A549 (cell line): Measurements from ENCODE around the gene SHANK2. TPM values are rescaled to one million over a fixed set of nuclear protein-coding genes. Genes with fewer than 3 reads are reported as not detected.

Experiments used
- ATAC-seq, 2 experiments: fragments of 200-7000 bp in 1 of 2; fragments of >200 bp in 1 of 2; cut with Nextera tagmentation in 1 of 2; cut with Tn5 transposase in 1 of 2; 3 replicates each; pipeline versions ENCODE4 v1.8.0 to v1.9.1; 2018 to 2020; ENCODE audit warnings: mild to moderate bottlenecking in 1 of 2, moderate library complexity in 1 of 2
- CTCF ChIA-PET: fragments of 300-600 bp; sonication (Branson Sonifier 250); formaldehyde crosslinking; extraction: SDS; loops from one replicate; lab custom pipeline; 2021; ENCODE audit warnings: antibody characterized with exemption, inconsistent platforms; lab: Yijun Ruan, JAX
- POLR2A ChIA-PET: fragments of 350-600 bp; formaldehyde crosslinking; extraction: SDS; loops from one replicate; lab custom pipeline; 2021; ENCODE audit warnings: antibody characterized with exemption, inconsistent platforms; lab: Yijun Ruan, JAX
- DNase-seq, 2 experiments: peaks; one replicate each; pipeline versions ENCODE4 v3.0.0 to v3.0.0-alpha.2; 2011 to 2016; ENCODE audit warnings: low read depth in 1 of 2, low spot score in 1 of 2
- FAIRE-seq: peaks from 2 replicates; lab custom pipeline; 2011; peaks lifted over from hg19 to GRCh38; lab: Jason Lieb, UNC
- H3K27ac ChIP-seq, 2 experiments: fragments of >200 bp; sonication (Bioruptor Twin); formaldehyde crosslinking; 3 replicates each; pipeline ENCODE4 v1.5.1; 2016 to 2017
- H3K4me1 ChIP-seq: fragments of >200 bp; sonication (Bioruptor Twin); formaldehyde crosslinking; 3 replicates; pipeline ENCODE4 v1.6.1; 2016
- H3K4me2 ChIP-seq: fragments of >200 bp; sonication (Bioruptor Twin); formaldehyde crosslinking; 3 replicates; pipeline ENCODE4 v1.6.1; 2016
- H3K4me3 ChIP-seq: fragments of >200 bp; sonication (Bioruptor Twin); formaldehyde crosslinking; 3 replicates; pipeline ENCODE4 v1.5.1; 2016
- H3K9me3 ChIP-seq: fragments of >200 bp; sonication (Bioruptor Twin); formaldehyde crosslinking; 3 replicates; pipeline ENCODE4 v1.6.1; 2016
- CBX2 ChIP-seq: fragments of 200-600 bp; sonication (generic); IDR thresholded peaks from 2 replicates; pipeline ENCODE4 v1.6.1; 2016; ENCODE audit warnings: low read depth, mild to moderate bottlenecking, borderline replicate concordance
- CBX8 ChIP-seq: fragments of 200-600 bp; sonication (generic); IDR thresholded peaks from 2 replicates; pipeline ENCODE4 v1.6.1; 2016
- CEBPB ChIP-seq, 2 experiments: fragments of >200 bp in 1 of 2; sonication (Bioruptor Twin) in 1 of 2; formaldehyde crosslinking in 1 of 2; IDR thresholded peaks; 2 replicates each; pipeline ENCODE4 v1.6.1; 2012 to 2016
- CHD4 ChIP-seq: fragments of 200-600 bp; sonication (generic); IDR thresholded peaks from 2 replicates; pipeline ENCODE4 v1.6.1; 2016; ENCODE audit warnings: antibody characterized with exemption, mild to moderate bottlenecking, borderline replicate concordance
- EP300 ChIP-seq, 2 experiments: fragments of >200 bp; sonication (Bioruptor Twin); formaldehyde crosslinking; IDR thresholded peaks; 2 replicates in 1 of 2; 3 replicates in 1 of 2; pipeline ENCODE4 v1.6.1; 2016 to 2017
- ESRRA ChIP-seq: fragments of 150-350 bp; IDR thresholded peaks from 2 replicates; pipeline ENCODE4 v1.6.1; 2014; ENCODE audit warnings: mild to moderate bottlenecking, low read length, borderline replicate concordance
- FOSB ChIP-seq: fragments of 250-450 bp; sonication (Bioruptor Pico); IDR thresholded peaks from 2 replicates; pipeline ENCODE4 v1.5.0; 2020; ENCODE audit warnings: mild to moderate bottlenecking, moderate library complexity
- FOSL2 ChIP-seq, 2 experiments: fragments of 450-650 bp in 1 of 2; fragments of >200 bp in 1 of 2; sonication (Bioruptor Twin) in 1 of 2; formaldehyde crosslinking; IDR thresholded peaks; 2 replicates each; pipeline versions ENCODE4 v1.5.0 to v1.6.1; 2016 to 2020; ENCODE audit warnings: mild to moderate bottlenecking in 1 of 2, moderate library complexity in 1 of 2
- FOXS1 ChIP-seq: fragments of 250-450 bp; sonication (Bioruptor Pico); IDR thresholded peaks from 2 replicates; pipeline ENCODE4 v1.5.0; 2020; ENCODE audit warnings: mild to moderate bottlenecking, moderate library complexity
- HEYL ChIP-seq: fragments of 250-450 bp; sonication (Bioruptor Pico); IDR thresholded peaks from 2 replicates; pipeline ENCODE4 v1.8.0; 2021; ENCODE audit warnings: mild to moderate bottlenecking, moderate library complexity
- HOXA7 ChIP-seq: fragments of 250-450 bp; sonication (Bioruptor Pico); IDR thresholded peaks from 2 replicates; pipeline ENCODE4 v1.5.0; 2020; ENCODE audit warnings: mild to moderate bottlenecking, moderate library complexity
- JUNB ChIP-seq: fragments of >200 bp; sonication (Bioruptor Twin); formaldehyde crosslinking; IDR thresholded peaks from 2 replicates; pipeline ENCODE4 v1.6.1; 2016
- KDM1A ChIP-seq: fragments of 200-600 bp; sonication (generic); IDR thresholded peaks from 2 replicates; pipeline ENCODE4 v1.6.1; 2016; ENCODE audit warnings: low read depth, mild to moderate bottlenecking
- MYC ChIP-seq: IDR thresholded peaks from 2 replicates; pipeline ENCODE4 v1.6.1; 2012; ENCODE audit warnings: mild to moderate bottlenecking, inconsistent platforms, low read length, improper control_type of control experiment, borderline replicate concordance
- NR3C1 ChIP-seq: fragments of >200 bp; sonication (Bioruptor Twin); formaldehyde crosslinking; IDR thresholded peaks from 3 replicates; pipeline ENCODE4 v1.6.1; 2017
- POLR2AphosphoS2 ChIP-seq: conservative IDR thresholded peaks from 2 replicates; pipeline ENCODE4 v1.6.1; 2012; ENCODE audit warnings: low read length, improper control_type of control experiment, inconsistent platforms
- RAD21 ChIP-seq, 2 experiments: fragments of >200 bp in 1 of 2; sonication (Bioruptor Twin) in 1 of 2; formaldehyde crosslinking in 1 of 2; IDR thresholded peaks in 1 of 2; conservative IDR thresholded peaks in 1 of 2; 2 replicates in 1 of 2; 3 replicates in 1 of 2; pipeline ENCODE4 v1.6.1; 2012 to 2018; ENCODE audit warnings: inconsistent platforms in 1 of 2
- RARB ChIP-seq: fragments of 250-450 bp; sonication (Bioruptor Pico); IDR thresholded peaks from 2 replicates; pipeline ENCODE4 v1.8.0; 2021; ENCODE audit warnings: mild to moderate bottlenecking, moderate library complexity
- RFX5 ChIP-seq: fragments of 450-650 bp; IDR thresholded peaks from 2 replicates; pipeline ENCODE4 v1.7.1; 2014; ENCODE audit warnings: antibody characterized with exemption, mild to moderate bottlenecking, moderate library complexity
- RNF2 ChIP-seq: fragments of 200-600 bp; sonication (generic); IDR thresholded peaks from 2 replicates; pipeline ENCODE4 v1.6.1; 2016; ENCODE audit warnings: low read depth, mild to moderate bottlenecking, antibody characterized with exemption, moderate library complexity, borderline replicate concordance
- SMC3 ChIP-seq: fragments of >200 bp; sonication (Bioruptor Twin); formaldehyde crosslinking; IDR thresholded peaks from 3 replicates; pipeline ENCODE4 v1.6.1; 2018; ENCODE audit warnings: inconsistent platforms
- TFCP2L1 ChIP-seq: fragments of 250-450 bp; sonication (Bioruptor Pico); IDR thresholded peaks from 2 replicates; pipeline ENCODE4 v1.5.0; 2021; ENCODE audit warnings: mild to moderate bottlenecking
- TP53 ChIP-seq: fragments of 250-450 bp; sonication (Bioruptor Pico); IDR thresholded peaks from 2 replicates; pipeline ENCODE4 v1.5.0; 2021; ENCODE audit warnings: mild to moderate bottlenecking, moderate library complexity
- ZC3H11A ChIP-seq: fragments of 450-650 bp; IDR thresholded peaks from 2 replicates; pipeline ENCODE4 v1.6.1; 2014; ENCODE audit warnings: antibody characterized with exemption, mild to moderate bottlenecking
- ZFP36 ChIP-seq: fragments of 450-650 bp; IDR thresholded peaks from 2 replicates; pipeline ENCODE4 v1.6.1; 2014; ENCODE audit warnings: borderline replicate concordance; ENCODE audit not compliant: partially characterized antibody
- ZSCAN20 ChIP-seq: fragments of 250-450 bp; sonication (Bioruptor Pico); IDR thresholded peaks from 2 replicates; pipeline ENCODE4 v1.8.0; 2022; ENCODE audit warnings: mild to moderate bottlenecking, moderate library complexity
- WGBS: methylation state at CpG from one replicate; pipeline ENCODE4 v1.1.6; 2017; ENCODE audit errors: missing lambda C conversion rate; 5-methylcytosine and 5-hydroxymethylcytosine counted together
- polyA plus RNA-seq, 4 experiments: library from polyadenylated mRNA; depleted of rRNA in 3 of 4; stranded (reverse); fragments of >200 nt; fragmentation: RNase III in 1 of 4; extraction: RNeasy Plus Mini Kit Qiagen cat#74134 plus additional on column Dnase treatment in 1 of 4; gene quantifications; 2 replicates in 3 of 4; 3 replicates in 1 of 4; pipeline ENCODE4 v1.2.3, GENCODE V29; 2011 to 2017
- TF ChIP-seq, protein P1 (sequence below): IDR thresholded peaks from 2 replicates; pipeline ENCODE4 v1.6.1; 2012
- TF ChIP-seq, protein P2 (sequence below): fragments of >200 bp; sonication (Bioruptor Twin); formaldehyde crosslinking; IDR thresholded peaks from 3 replicates; pipeline ENCODE4 v1.5.1; 2016
- TF ChIP-seq, protein P3 (sequence below): fragments of 450-650 bp; IDR thresholded peaks from 2 replicates; pipeline ENCODE4 v1.6.1; 2014; ENCODE audit warnings: antibody characterized with exemption
- TF ChIP-seq, protein P4 (sequence below): fragments of >200 bp; sonication (Bioruptor Twin); formaldehyde crosslinking; IDR thresholded peaks from 2 replicates; pipeline ENCODE4 v1.6.1; 2016
- TF ChIP-seq, protein P5 (sequence below): IDR thresholded peaks from 2 replicates; pipeline ENCODE4 v1.6.1; 2012; ENCODE audit warnings: low read depth, borderline replicate concordance
- TF ChIP-seq, protein P6 (sequence below): fragments of >200 bp; sonication (Bioruptor Twin); formaldehyde crosslinking; IDR thresholded peaks from 3 replicates; pipeline ENCODE4 v1.6.1; 2016

The SHANK2 gene
- polyA plus RNA-seq, 2 of the 4 experiments (the other 2 are of a cell fraction) = 5.3 to 7.6 TPM

DNA sequence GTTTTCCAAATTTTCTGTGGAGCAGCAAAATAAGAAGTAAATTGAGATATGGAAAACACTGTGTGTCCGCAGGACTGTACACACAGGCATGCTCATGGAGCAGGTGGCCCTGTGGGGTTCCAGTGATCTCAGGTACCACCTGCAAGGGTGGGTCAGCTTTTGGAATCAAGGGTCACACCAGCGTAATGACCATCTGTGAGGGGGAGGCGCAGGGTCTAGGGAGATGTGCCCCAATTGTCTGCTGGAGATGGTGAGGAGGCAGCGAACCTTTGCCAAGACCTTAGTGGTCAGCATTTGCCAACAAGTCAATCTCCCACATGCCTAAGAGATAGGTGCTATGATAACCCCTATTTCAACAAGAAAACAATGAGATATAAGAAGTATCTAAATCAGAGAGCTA is 49.4 kb downstream of the SHANK2 start:
- no peak for ATAC-seq
- DNase-seq = no peak
- H3K9me3 ChIP-seq = no peaks in the 10 kb centered on the region
- 99% methylated on average over 4 of the region's 4 CpGs for whole genome bisulfite sequencing
- no peak overlapping the region for H3K27ac ChIP-seq
- CTCF ChIA-PET = no interaction called here
- no peak for FAIRE-seq
- H3K4me1 ChIP-seq = peaks cover 24% of the 10 kb centered on the region
- POLR2A ChIA-PET = no interaction called here
- H3K4me3 ChIP-seq = no peak overlapping the region
- TF ChIP-seq RFX5 = no peak
- no peak for TF ChIP-seq MYC
- no peak for TF ChIP-seq HEYL (CRISPR knock-in tag)
- TF ChIP-seq HOXA7 (CRISPR knock-in tag) = no peak
- no peak for TF ChIP-seq POLR2AphosphoS2
- no peak for TF ChIP-seq FOSB
- TF ChIP-seq RARB (CRISPR knock-in tag) = no peak
- TF ChIP-seq CHD4 = no peak
- TF ChIP-seq, protein P1, sequence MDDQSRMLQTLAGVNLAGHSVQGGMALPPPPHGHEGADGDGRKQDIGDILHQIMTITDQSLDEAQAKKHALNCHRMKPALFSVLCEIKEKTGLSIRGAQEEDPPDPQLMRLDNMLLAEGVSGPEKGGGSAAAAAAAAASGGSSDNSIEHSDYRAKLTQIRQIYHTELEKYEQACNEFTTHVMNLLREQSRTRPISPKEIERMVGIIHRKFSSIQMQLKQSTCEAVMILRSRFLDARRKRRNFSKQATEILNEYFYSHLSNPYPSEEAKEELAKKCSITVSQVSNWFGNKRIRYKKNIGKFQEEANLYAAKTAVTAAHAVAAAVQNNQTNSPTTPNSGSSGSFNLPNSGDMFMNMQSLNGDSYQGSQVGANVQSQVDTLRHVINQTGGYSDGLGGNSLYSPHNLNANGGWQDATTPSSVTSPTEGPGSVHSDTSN = no peak
- no peak for TF ChIP-seq KDM1A
- TF ChIP-seq, protein P2, sequence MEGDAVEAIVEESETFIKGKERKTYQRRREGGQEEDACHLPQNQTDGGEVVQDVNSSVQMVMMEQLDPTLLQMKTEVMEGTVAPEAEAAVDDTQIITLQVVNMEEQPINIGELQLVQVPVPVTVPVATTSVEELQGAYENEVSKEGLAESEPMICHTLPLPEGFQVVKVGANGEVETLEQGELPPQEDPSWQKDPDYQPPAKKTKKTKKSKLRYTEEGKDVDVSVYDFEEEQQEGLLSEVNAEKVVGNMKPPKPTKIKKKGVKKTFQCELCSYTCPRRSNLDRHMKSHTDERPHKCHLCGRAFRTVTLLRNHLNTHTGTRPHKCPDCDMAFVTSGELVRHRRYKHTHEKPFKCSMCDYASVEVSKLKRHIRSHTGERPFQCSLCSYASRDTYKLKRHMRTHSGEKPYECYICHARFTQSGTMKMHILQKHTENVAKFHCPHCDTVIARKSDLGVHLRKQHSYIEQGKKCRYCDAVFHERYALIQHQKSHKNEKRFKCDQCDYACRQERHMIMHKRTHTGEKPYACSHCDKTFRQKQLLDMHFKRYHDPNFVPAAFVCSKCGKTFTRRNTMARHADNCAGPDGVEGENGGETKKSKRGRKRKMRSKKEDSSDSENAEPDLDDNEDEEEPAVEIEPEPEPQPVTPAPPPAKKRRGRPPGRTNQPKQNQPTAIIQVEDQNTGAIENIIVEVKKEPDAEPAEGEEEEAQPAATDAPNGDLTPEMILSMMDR = no peak
- TF ChIP-seq CBX8 = no peak
- no peak for TF ChIP-seq FOSL2 (IDR thresholded peaks at IDR 0.05)
- no peak for TF ChIP-seq FOSL2 (CRISPR knock-in tag; IDR thresholded peaks at IDR 0.05)
- no peak for TF ChIP-seq ZC3H11A
- no peak for TF ChIP-seq ESRRA
- no peak for TF ChIP-seq EP300 (IDR thresholded peaks at IDR 0.05)
- TF ChIP-seq RNF2 = no peak
- TF ChIP-seq TFCP2L1 = no peak
- no peak overlapping the region for H3K4me2 ChIP-seq

DNA sequence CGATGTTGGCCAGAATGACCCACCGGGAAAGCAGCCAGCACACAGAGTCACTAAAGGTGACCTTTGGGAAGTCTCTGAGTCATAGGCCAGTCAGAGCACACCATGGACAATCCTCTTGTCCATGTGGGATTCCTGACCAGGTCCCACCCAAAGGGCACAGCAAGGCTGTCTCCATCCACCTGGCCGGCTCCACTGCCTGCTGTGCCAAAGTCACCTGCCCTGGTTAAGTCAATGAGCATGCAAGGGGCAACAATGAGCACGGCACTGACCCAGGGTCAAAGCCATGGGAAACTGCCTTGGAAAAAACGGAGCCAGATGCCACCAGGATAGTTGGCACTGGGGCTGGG is 49.8 kb downstream of the SHANK2 start:
- H3K9me3 ChIP-seq = no peaks in the 10 kb centered on the region
- ChIA-PET CTCF (no interaction called here), POLR2A (no interaction called here)
- WGBS = 72% methylated on average over 5 of the region's 5 CpGs
- peaks cover 28% of the 10 kb centered on the region for H3K4me1 ChIP-seq
- H3K27ac ChIP-seq = no peak overlapping the region
- no peak overlapping the region for H3K4me2 ChIP-seq
- ATAC-seq (no peak), DNase-seq (no peak), FAIRE-seq (no peak)
- no peak overlapping the region for H3K4me3 ChIP-seq
- TF ChIP-seq, protein P3, sequence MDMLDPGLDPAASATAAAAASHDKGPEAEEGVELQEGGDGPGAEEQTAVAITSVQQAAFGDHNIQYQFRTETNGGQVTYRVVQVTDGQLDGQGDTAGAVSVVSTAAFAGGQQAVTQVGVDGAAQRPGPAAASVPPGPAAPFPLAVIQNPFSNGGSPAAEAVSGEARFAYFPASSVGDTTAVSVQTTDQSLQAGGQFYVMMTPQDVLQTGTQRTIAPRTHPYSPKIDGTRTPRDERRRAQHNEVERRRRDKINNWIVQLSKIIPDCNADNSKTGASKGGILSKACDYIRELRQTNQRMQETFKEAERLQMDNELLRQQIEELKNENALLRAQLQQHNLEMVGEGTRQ = no peak
- TF ChIP-seq NR3C1 (no peak), FOXS1 (CRISPR knock-in tag) (no peak), TP53 (CRISPR knock-in tag) (no peak), ZFP36 (no peak), CBX2 (no peak), RAD21 (conservative IDR thresholded peaks at IDR 0.05 in 1 of 2, IDR thresholded peaks at IDR 0.05 in 1 of 2) (no peak), JUNB (no peak), ZSCAN20 (no peak), FOSL2 (IDR thresholded peaks at IDR 0.05) (no peak), FOSL2 (CRISPR knock-in tag; IDR thresholded peaks at IDR 0.05) (no peak), SMC3 (no peak), RFX5 (no peak), CEBPB (IDR thresholded peaks at IDR 0.05) (no peak)
- TF ChIP-seq, protein P4, sequence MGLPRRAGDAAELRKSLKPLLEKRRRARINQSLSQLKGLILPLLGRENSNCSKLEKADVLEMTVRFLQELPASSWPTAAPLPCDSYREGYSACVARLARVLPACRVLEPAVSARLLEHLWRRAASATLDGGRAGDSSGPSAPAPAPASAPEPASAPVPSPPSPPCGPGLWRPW = no peak
- TF ChIP-seq, protein P5, sequence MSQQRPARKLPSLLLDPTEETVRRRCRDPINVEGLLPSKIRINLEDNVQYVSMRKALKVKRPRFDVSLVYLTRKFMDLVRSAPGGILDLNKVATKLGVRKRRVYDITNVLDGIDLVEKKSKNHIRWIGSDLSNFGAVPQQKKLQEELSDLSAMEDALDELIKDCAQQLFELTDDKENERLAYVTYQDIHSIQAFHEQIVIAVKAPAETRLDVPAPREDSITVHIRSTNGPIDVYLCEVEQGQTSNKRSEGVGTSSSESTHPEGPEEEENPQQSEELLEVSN = no peak
- TF ChIP-seq, protein P6, sequence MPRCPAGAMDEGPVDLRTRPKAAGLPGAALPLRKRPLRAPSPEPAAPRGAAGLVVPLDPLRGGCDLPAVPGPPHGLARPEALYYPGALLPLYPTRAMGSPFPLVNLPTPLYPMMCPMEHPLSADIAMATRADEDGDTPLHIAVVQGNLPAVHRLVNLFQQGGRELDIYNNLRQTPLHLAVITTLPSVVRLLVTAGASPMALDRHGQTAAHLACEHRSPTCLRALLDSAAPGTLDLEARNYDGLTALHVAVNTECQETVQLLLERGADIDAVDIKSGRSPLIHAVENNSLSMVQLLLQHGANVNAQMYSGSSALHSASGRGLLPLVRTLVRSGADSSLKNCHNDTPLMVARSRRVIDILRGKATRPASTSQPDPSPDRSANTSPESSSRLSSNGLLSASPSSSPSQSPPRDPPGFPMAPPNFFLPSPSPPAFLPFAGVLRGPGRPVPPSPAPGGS = no peak
